UCSD-AML1 (cell line): ENCODE results near the gene FRMD7.
A peak's percentile ranks its signal among the peaks of the same experiment; 100 is the strongest.
"Not testable (repeated sequence)": the region's sequence is repeated elsewhere in the genome, so short reads cannot be mapped to it uniquely, and the experiment has no call there.

Experiments used
- DNase-seq: peaks from one replicate; lab custom pipeline; 2025; ENCODE audit not compliant: unreplicated experiment; lab: John Stamatoyannopoulos, UW

FRMD7 gene

GRCh38 chrX:132094164-132094563, 33.7 kb downstream of the FRMD7 start:
- no peak for DNase-seq

DNA sequence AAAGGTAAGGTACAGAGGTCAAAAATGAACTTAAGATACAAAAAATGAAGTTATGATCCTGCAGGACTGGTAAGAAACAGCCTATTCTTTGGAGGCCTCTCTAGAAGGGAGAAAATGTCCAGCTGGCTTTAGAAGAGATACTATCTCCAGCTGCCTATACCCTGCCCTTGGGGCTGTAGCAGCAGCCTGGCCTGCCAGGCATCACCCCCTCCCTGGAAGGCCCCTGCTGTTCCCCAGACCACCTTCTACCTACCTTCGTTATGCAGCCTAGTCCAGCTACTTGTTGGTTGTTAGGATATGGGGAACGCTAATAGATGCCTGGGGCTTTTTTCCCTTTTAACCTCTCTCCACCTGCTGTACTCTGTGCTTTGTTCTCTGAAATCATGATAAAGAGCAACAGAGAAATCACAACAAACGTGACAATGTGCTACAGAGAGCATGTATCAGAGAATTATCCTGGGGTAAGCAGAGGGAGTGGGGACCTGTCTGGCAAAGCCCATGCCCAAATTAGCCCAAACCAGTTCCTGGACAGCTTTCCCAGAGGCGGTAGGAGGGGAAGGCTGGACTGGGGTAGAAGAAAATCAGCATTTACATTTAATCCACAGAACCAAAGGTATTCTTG, 34.5 kb downstream of the FRMD7 start:
- DNase-seq: no peak

- DNase-seq: peak; percentile 33
These were observed 35.3 kb downstream of the FRMD7 start for GRCh38 chrX:132092439-132093065.

DNA sequence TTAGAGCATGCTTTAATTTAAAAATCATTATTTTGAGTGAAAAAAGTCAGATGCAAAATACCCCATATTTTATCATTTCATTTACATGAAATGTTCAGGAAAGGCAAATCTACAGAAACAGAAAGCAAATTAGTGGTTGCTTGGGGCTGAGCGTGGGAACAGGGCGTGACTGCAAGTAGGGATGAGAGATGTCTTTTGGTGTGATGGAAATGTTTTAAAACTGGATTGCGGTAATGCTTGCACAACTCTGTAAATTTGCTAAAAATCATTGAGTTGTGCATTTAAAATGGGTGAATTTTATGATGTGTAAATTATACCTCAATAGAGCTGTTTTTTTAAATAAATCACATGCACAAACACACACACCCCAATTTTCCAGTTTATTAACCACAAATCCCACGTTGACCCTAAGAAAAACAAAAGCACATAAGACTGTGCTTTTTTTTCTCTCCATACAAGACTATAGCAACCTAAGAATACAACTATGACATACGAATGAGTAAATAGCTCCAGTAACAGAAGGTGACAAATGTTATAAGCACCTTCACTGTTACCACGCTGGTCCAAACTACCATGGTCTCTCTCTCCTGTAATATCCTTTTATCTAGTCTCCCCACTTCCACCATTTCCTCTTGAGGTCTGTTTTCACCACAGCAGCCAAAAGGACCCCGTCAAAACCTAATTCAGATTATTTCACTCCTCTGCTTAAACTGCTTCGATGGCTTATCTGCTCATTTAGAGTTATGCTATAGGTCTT, 37.2 kb downstream of the FRMD7 start:
- no peak for DNase-seq

DNA sequence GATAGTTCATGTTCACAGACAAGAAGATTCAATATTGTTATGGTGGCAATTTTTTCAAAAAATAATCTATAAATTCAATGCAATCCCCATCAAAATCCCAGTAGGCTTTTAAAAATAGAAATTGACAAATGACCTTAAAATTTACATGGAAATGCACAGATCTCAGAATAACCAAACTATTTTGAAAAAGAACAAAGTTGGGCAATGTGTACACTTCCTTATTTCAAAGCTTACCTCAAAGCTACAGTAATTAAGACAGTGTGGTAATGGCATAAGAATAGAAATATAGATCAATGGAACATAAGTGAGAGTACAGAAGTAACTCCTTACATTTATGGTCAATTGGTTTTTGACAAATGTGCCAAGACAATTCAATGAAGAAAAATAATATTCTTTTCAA, 39.0 kb downstream of the FRMD7 start:
- no peak for DNase-seq

- no peak for DNase-seq
These were observed 41.1 kb downstream of the FRMD7 start for GRCh38 chrX:132086672-132087071.

DNA sequence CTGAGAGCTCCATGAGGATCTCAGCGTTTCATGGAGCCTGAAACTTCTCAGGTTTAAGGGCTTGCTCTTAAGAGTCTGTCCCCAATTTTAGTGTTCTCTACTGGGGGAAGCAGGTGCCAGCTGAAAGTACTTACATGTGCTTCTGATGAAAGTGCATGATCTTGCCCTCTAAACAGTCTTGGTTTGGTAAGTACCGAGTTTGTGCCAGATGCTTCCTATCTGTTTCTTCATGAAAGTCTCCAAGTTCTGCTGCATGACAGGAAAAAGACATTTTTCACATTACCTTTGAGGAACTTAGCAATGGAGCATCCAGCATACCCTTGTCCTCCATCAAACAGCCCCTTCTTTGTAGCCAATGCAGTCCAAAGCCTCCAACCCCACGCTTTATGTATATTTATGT, 42.0 kb downstream of the FRMD7 start:
- DNase-seq: no peak

- DNase-seq: no peak
These were observed 49.9 kb downstream of the FRMD7 start for GRCh38 chrX:132077912-132078311.

GRCh38 chrX:132077414-132077813, 50.4 kb downstream of the FRMD7 start:
- DNase-seq: no peak

- no peak for DNase-seq
These were observed 56.6 kb downstream of the FRMD7 start for GRCh38 chrX:132071254-132071653.

DNA sequence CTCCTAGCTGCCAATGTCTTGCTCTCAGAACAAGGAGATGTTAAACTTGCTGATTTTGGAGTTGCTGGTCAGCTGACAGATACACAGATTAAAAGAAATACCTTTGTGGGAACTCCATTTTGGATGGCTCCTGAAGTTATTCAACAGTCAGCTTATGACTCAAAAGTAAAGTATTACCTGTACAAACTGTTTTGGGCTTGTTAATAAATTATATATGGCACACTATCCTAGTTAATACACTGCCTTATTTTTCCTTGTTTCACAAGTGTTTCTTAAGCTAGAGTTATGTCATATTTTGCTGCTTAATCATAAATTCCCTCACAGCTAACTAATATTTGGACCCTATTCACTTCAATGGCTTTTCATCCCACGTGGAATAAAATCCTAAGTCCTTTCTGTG, 59.4 kb downstream of the FRMD7 start:
- no peak for DNase-seq

- DNase-seq: no peak
These were observed 64.0 kb downstream of the FRMD7 start for GRCh38 chrX:132063862-132064261.

- DNase-seq: no peak
These were observed 64.5 kb downstream of the FRMD7 start for GRCh38 chrX:132063334-132063733.

DNA sequence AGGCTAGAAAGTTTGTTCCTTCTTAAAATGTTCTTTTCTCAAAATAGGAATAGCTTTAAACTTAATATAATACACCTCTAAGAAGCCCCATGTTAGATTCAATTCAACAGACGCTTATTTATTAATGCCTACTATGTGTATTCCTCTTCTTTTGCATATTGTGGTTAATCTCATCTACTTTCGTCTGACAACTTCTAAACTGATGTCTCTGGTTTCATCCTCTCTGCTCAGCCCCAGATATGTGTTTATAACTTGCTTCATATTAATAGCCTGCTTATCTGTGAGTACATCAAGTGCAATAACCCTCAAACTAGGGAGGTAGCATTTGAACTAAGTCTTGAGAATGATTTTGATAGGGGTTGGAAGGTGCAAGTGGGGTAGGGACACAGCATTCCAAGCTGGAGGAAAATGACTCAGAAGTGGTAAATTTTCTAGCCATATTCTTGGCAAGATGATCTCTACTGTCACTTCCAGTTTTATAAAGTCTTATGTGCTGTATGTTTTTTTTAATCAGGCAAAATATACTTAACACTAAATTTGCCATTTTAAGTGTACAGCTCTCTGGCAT, 67.8 kb downstream of the FRMD7 start:
- DNase-seq: no peak

GRCh38 chrX:132058975-132059374, 68.8 kb downstream of the FRMD7 start:
- no peak for DNase-seq

GRCh38 chrX:132058050-132058449, 69.8 kb downstream of the FRMD7 start:
- DNase-seq: no peak

DNA sequence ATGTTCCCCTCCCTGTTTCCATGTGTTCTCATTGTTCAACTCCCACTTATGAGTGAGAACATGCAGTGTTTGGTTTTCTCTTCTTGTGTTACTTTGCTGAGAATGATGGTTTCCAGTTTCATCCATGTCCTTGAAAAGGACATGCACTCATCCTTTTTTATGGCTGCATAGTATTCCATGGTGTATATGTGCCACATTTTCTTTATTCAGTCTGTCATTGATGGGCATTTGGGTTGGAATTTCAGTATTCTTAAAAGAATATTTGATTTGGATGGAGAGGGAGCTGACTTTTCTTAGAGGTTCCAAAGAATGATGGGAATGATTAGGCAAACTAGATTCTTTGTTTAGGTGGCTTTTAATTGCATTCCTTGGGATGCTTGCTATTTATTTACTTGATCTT, 76.0 kb downstream of the FRMD7 start:
- not testable (repeated sequence) for DNase-seq

- no peak for DNase-seq
These were observed 81.3 kb downstream of the FRMD7 start for GRCh38 chrX:132046533-132046932.

GRCh38 chrX:132045456-132045855, 82.4 kb downstream of the FRMD7 start:
- no peak for DNase-seq

GRCh38 chrX:132044953-132045352, 82.9 kb downstream of the FRMD7 start:
- no peak for DNase-seq

DNA sequence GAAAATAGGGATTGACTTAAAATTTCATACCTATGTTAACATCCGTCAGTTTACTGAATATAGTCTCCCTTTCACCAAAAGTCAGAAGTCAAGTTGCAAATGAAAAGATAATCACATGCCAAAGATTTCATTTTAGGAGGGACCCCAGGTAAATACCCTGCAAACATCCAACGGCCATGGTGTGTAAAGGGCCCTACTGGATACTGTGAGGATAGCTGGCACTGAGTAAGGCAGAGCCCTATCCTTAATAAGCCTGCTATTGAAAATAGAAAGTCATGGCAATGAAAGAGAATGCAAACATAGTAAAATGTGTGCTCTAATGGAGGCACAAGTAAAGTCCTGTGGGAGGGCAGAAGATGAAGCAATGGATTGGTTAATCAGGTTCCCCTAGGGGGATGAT, 83.8 kb downstream of the FRMD7 start:
- no peak for DNase-seq

- DNase-seq: no peak
These were observed 86.8 kb downstream of the FRMD7 start for GRCh38 chrX:132041015-132041414.
